DMS53 (cell line): ENCODE data around the gene TUBA1B.
A peak's percentile ranks its signal among the peaks of the same experiment; 100 is the strongest.

Source experiments
- DNase-seq: peaks from one replicate; lab custom pipeline; 2025; lab: John Stamatoyannopoulos, UW

TUBA1B gene

GRCh38 chr12:49126852-49127763, 4.1 kb downstream of the TUBA1B start:
- peak; percentile 45 for DNase-seq

GRCh38 chr12:49121047-49121696, 10.0 kb downstream of the TUBA1B start:
- peak; percentile 83 for DNase-seq

- peak; percentile 46 for DNase-seq
Observed at GRCh38 chr12:49111206-49111605, 20.0 kb downstream of the TUBA1B start.

GRCh38 chr12:49110464-49111155, 20.6 kb downstream of the TUBA1B start, which contains the start of gene LMBR1L:
Gene LMBR1L (minus strand): TSS chr12:49110847. CDS start chr12:49110555, 292 bp downstream.
- peak; percentile 98 for DNase-seq

GRCh38 chr12:49109641-49110463, 21.3 kb downstream of the TUBA1B start:
- peak; percentile 52 for DNase-seq

- no peak for DNase-seq
Observed at GRCh38 chr12:49108958-49109404, 22.2 kb downstream of the TUBA1B start.

GRCh38 chr12:49105504-49106084, 25.6 kb downstream of the TUBA1B start:
- DNase-seq: no peak

GRCh38 chr12:49104822-49105221, 26.4 kb downstream of the TUBA1B start:
- DNase-seq: no peak

GRCh38 chr12:49100380-49100779, 30.8 kb downstream of the TUBA1B start:
- DNase-seq: no peak

GRCh38 chr12:49098703-49099102, 32.5 kb downstream of the TUBA1B start:
- no peak for DNase-seq

- DNase-seq: peak; percentile 51
Observed at GRCh38 chr12:49098035-49098451, 33.2 kb downstream of the TUBA1B start.

GRCh38 chr12:49097381-49097780, 33.8 kb downstream of the TUBA1B start:
- no peak for DNase-seq

GRCh38 chr12:49094975-49095365, 36.2 kb downstream of the TUBA1B start:
- DNase-seq: no peak

- DNase-seq: peak; percentile 61
Observed at GRCh38 chr12:49094160-49094974, 36.8 kb downstream of the TUBA1B start, which contains the start of gene DHH. Gene DHH (minus strand): TSS chr12:49094801. CDS start chr12:49094512, 289 bp downstream.

GRCh38 chr12:49093792-49094159, 37.4 kb downstream of the TUBA1B start:
- no peak for DNase-seq

- no peak for DNase-seq
Observed at GRCh38 chr12:49092816-49093406, 38.3 kb downstream of the TUBA1B start.

- DNase-seq: peak; percentile 58
Observed at GRCh38 chr12:49092086-49092815, 38.9 kb downstream of the TUBA1B start.

GRCh38 chr12:49091836-49092085, 39.4 kb downstream of the TUBA1B start:
- no peak for DNase-seq

GRCh38 chr12:49091056-49091835, 39.9 kb downstream of the TUBA1B start:
- DNase-seq: peak; percentile 42
